Measurements from ENCODE around the gene YBX2. TPM values are rescaled to one million over a fixed set of nuclear protein-coding genes. Genes with fewer than 3 reads are reported as not detected.

YBX2 gene
- total and polyA plus RNA-seq, 12 donors, result 0.06 to 1.4 (median 0.19) TPM; not detected in 6

DNA sequence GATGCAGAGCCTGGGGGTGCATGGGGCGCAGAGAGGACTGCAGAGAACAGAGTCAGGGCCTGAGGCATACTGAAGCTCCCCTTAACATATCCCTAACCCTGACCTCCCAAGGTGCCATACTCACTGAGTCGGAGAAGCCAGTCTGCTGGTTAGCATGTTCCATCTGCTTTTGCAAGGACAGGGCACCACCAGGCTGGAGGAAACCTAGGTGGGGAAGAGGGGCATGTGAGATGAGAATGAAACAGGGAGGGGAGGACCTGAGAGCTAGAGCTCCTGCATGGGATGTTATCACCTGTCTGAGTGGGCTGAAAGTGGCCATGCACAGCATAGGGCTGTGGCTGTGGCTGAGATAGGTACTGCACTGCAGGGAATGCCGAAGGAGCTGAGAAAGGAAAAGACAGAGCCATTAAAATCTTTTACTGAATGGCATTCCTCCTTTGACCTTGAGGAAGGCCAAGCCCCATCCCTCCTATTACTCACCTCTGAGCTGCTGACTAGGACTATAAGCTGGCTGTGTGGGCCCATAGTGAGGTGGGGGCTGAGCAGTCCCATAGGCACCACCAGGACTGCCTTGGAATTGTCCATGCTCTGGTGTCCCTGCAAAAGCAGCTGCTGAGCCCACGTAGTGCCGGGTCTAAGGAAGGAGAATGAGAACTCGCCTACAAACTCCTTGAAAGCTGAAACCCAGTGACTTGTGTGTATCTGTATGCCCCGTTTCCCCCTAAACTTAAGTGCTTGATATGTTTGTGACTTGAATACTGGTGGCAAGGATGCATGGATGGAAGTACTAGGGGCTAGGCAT is 18.9 kb upstream of the YBX2 start:
- Histone ChIP-seq H3K4me1 (replicated peaks in 1 of 2) (peaks cover 32 to 63% of the 10 kb centered on the region in 2 donors), H3K9me3 (replicated peaks in 1 of 3) (no peaks in the 10 kb centered on the region), H3K36me3 (replicated peaks in 1 of 2) (peaks cover 0 to 61% of the 10 kb centered on the region in 2 donors), H3K27me3 (no peaks in the 10 kb centered on the region), H3K4me3 (no peak overlapping the region), H3K27ac (peak overlapping the region in 2 of 5 donors; percentile 66 to 93)
- 51 to 63% (median 56%) methylated on average over 7 of the region's 7 CpGs for WGBS, 4 donors
- peak in 1 of 2 donors; percentile 6 for TF ChIP-seq POLR2A (IDR thresholded peaks at IDR 0.05)
- TF ChIP-seq, protein P1, sequence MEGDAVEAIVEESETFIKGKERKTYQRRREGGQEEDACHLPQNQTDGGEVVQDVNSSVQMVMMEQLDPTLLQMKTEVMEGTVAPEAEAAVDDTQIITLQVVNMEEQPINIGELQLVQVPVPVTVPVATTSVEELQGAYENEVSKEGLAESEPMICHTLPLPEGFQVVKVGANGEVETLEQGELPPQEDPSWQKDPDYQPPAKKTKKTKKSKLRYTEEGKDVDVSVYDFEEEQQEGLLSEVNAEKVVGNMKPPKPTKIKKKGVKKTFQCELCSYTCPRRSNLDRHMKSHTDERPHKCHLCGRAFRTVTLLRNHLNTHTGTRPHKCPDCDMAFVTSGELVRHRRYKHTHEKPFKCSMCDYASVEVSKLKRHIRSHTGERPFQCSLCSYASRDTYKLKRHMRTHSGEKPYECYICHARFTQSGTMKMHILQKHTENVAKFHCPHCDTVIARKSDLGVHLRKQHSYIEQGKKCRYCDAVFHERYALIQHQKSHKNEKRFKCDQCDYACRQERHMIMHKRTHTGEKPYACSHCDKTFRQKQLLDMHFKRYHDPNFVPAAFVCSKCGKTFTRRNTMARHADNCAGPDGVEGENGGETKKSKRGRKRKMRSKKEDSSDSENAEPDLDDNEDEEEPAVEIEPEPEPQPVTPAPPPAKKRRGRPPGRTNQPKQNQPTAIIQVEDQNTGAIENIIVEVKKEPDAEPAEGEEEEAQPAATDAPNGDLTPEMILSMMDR (IDR thresholded peaks at IDR 0.05), result peak in 4 of 6 experiments; percentile 25 to 45 (median 37)
- intact Hi-C loops (cut with DNase I), result no loop called here
- peak in 3 of 7 donors; percentile 35 to 42 (median 36) for DNase-seq

DNA sequence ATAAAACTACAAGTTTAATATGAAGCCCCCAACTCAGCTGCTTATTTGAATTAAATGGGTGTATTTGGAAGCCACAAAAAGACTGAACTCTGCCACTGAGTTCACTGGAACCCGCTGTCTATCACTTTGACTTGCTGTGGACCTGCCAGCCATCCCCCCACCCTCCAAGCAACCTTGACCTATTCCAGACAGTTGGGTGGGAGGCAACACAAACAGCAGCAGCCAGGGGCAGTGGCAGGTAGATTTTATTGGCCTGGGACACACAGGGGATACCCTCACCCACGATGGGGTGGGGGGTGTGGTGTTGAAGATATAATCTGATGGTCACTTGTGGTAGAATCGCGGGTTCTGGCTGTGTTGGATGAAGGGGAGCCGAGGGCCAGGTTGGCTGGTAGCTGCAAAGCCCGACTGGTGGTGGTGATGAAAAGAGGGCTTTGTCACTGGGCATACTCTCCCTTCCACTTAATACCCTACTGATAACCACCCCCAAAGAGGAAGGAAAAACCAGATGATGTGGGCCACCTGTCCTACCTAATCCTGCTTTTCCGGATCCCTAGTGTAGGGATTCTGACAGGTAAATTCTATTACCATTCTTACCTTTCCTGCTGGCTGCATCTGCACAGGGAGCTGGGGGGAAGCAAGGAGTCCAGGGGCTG is 18.1 kb upstream of the YBX2 start:
- Histone ChIP-seq H3K9me3 (replicated peaks in 1 of 3) (no peaks in the 10 kb centered on the region), H3K4me3 (no peak overlapping the region), H3K27ac (peak overlapping the region in 2 of 5 donors; percentile 14 to 66), H3K36me3 (replicated peaks in 1 of 2) (peaks cover 0 to 53% of the 10 kb centered on the region in 2 donors), H3K27me3 (no peaks in the 10 kb centered on the region), H3K4me1 (replicated peaks in 1 of 2) (peaks cover 32 to 63% of the 10 kb centered on the region in 2 donors)
- TF ChIP-seq POLR2A (IDR thresholded peaks at IDR 0.05), result no peak
- TF ChIP-seq, protein P1 (IDR thresholded peaks at IDR 0.05), result no peak
- WGBS, 4 donors, result 55 to 59% (median 56%) methylated on average over 7 of the region's 7 CpGs
- intact Hi-C loops (cut with DNase I), result no loop called here
- DNase-seq, result peak in 1 of 7 donors; percentile 29

DNA sequence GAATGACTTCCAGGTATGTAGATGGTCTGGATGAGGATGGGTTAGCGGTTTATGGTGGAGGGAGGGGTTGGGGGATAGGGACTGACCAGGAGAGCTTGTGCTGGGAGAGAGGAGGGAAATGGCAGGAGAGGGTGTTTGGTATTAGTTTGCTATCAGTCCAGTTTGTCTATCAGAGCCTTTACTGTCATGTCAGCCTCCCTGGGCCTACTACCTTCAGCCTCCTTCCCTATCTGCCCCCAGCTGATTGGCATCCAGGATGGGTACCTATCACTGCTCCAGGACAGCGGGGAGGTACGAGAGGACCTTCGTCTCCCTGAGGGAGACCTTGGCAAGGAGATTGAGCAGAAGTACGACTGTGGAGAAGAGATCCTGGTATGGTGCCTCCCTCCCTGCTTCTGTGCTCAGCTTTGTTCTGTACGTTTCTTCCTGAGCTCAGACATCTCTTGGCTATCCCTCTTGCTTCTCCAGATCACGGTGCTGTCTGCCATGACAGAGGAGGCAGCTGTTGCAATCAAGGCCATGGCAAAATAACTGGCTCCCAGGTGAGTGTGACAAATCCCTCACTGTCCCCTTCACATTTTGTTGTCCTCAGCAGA is 16.8 kb upstream of the YBX2 start:
- TF ChIP-seq, protein P1 (IDR thresholded peaks at IDR 0.05), result no peak
- no peak for TF ChIP-seq POLR2A (IDR thresholded peaks at IDR 0.05)
- no peak for DNase-seq
- Histone ChIP-seq H3K36me3 (replicated peaks in 1 of 2) (peaks cover 0 to 47% of the 10 kb centered on the region in 2 donors), H3K27ac (peak overlapping the region in 1 of 5 donors; percentile 31), H3K27me3 (no peaks in the 10 kb centered on the region), H3K4me1 (replicated peaks in 1 of 2) (peaks cover 32 to 63% of the 10 kb centered on the region in 2 donors), H3K4me3 (no peak overlapping the region), H3K9me3 (replicated peaks in 1 of 3) (no peaks in the 10 kb centered on the region)
- WGBS, 4 donors, result 49 to 60% (median 57%) methylated on average over 7 of the region's 7 CpGs
- intact Hi-C loops (cut with DNase I), result no loop called here

DNA sequence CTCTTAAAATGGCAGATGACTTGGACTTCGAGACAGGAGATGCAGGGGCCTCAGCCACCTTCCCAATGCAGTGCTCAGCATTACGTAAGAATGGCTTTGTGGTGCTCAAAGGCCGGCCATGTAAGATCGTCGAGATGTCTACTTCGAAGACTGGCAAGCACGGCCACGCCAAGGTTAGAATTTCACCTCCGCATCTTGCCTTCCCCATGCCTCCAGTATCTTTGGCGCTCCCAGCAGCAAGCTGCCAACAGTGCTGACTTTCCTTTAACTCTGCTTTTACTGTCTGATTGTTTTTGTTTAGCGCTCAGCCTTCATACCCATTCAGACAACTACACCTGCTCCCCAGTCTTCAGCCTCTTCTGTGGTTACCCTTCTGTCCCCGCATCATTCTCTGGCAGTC is 15.2 kb upstream of the YBX2 start:
- Histone ChIP-seq H3K27me3 (no peaks in the 10 kb centered on the region), H3K4me3 (peak overlapping the region in 1 of 4 donors; percentile 88), H3K27ac (peak overlapping the region in 2 of 5 donors; percentile 98 to 99), H3K9me3 (replicated peaks in 1 of 3) (no peaks in the 10 kb centered on the region), H3K4me1 (replicated peaks in 1 of 2) (peaks cover 23 to 55% of the 10 kb centered on the region in 2 donors), H3K36me3 (replicated peaks in 1 of 2) (peaks cover 0 to 47% of the 10 kb centered on the region in 2 donors)
- intact Hi-C loops (cut with DNase I), result no loop called here
- DNase-seq, result peak in 1 of 7 donors; percentile 29
- 73 to 86% (median 82%) methylated on average over 10 to 12 of the region's 12 CpGs for WGBS, 4 donors
- TF ChIP-seq POLR2A (IDR thresholded peaks at IDR 0.05), result no peak
- TF ChIP-seq, protein P1 (IDR thresholded peaks at IDR 0.05), result no peak

Data from adrenal gland (tissue), 12 donors.